ENCODE measurements around the gene PHF24. TPM values are rescaled to one million over a fixed set of nuclear protein-coding genes. Genes with fewer than 3 reads are reported as not detected.
A peak's percentile ranks its signal among the peaks of the same experiment; 100 is the strongest.
"Not testable (repeated sequence)": the region's sequence is repeated elsewhere in the genome, so short reads cannot be mapped to it uniquely, and the experiment has no call there.

Gene PHF24
- total RNA-seq, 1 donor from 2014 or later: not detected

DNA sequence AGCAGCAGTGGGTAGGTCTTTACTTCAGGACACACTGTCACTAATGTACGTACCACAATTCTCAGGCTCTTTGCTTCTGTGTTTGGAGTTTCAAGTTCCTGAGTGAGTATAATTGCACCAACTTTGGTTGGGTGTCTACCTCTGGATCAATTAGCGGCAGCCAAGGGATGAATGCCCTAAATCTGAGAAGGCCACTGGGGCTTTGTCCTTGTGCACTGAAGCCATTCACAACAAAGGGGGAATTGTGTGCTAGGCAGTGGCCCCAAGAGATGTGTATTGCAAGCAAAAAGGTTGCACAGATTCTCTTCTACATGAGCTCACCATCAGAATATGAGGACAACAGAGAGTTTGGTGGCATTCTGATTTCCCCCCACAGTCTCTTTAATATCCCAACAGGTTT is 3.9 kb upstream of the PHF24 start:
- Histone ChIP-seq H3K36me3 (no peaks in the 10 kb centered on the region), H3K4me3 (no peak overlapping the region), H3K27me3 (no peaks in the 10 kb centered on the region), H3K27ac (no peak overlapping the region), H3K4me1 (peaks cover 4 to 6% of the 10 kb centered on the region in 2 donors), H3K9me3 (no peaks in the 10 kb centered on the region)
- DNase-seq (ENCODE audit: low spot score in 2 of 2): no peak
- intact Hi-C loops (cut with DNase I): no loop called here
- TF ChIP-seq, protein P1, sequence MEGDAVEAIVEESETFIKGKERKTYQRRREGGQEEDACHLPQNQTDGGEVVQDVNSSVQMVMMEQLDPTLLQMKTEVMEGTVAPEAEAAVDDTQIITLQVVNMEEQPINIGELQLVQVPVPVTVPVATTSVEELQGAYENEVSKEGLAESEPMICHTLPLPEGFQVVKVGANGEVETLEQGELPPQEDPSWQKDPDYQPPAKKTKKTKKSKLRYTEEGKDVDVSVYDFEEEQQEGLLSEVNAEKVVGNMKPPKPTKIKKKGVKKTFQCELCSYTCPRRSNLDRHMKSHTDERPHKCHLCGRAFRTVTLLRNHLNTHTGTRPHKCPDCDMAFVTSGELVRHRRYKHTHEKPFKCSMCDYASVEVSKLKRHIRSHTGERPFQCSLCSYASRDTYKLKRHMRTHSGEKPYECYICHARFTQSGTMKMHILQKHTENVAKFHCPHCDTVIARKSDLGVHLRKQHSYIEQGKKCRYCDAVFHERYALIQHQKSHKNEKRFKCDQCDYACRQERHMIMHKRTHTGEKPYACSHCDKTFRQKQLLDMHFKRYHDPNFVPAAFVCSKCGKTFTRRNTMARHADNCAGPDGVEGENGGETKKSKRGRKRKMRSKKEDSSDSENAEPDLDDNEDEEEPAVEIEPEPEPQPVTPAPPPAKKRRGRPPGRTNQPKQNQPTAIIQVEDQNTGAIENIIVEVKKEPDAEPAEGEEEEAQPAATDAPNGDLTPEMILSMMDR (IDR thresholded peaks at IDR 0.05): no peak

DNA sequence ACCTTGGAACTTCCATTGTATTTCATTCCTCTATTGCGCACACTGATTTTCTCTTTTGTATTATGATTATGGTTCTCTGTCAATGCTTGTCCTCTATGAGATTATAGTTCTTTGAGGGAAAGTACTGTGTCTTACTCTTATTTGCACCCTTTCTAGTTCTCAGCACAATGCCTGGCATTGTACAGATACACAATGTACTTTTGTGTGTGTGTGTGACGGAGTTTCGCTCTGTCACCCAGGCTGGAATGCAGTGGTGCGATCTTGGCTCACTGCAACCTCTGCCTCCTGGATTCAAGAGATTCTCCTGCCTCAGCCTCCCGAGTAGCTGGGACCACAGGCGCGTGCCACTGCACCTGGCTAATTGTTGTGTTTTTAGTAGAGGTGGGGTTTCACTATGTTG is 2.0 kb upstream of the PHF24 start:
- intact Hi-C loops (cut with DNase I); H3K27me3 ChIP-seq; H3K4me1 ChIP-seq; H3K4me3 ChIP-seq; H3K27ac ChIP-seq; DNase-seq (ENCODE audit: low spot score in 2 of 2); H3K9me3 ChIP-seq; H3K36me3 ChIP-seq: not testable (repeated sequence)

DNA sequence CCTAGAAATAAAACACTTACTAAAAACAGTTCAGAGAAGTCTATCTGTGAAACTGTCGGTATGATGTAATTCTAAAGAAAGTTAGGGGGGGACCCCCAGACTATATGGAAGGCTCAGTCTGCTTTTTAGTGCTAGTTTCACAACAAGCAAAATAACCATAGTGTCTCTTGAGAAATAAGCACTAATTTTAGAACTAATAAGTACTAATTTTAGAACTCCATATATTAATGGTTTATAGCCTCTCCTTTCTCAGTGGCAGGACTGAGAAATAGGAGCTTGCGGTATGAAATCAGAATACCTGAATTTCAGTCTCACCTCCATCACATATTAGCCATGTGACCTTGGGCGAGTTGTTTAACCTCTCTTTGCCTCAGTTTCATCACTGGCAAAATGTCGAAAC is 1.4 kb upstream of the PHF24 start:
- no peaks in the 10 kb centered on the region for H3K27me3 ChIP-seq
- TF ChIP-seq, protein P1 (IDR thresholded peaks at IDR 0.05): no peak
- no peak overlapping the region for H3K4me3 ChIP-seq
- no peaks in the 10 kb centered on the region for H3K36me3 ChIP-seq
- H3K27ac ChIP-seq: no peak overlapping the region
- peaks cover 4 to 6% of the 10 kb centered on the region in 2 donors for H3K4me1 ChIP-seq
- intact Hi-C loops (cut with DNase I): no loop called here
- no peaks in the 10 kb centered on the region for H3K9me3 ChIP-seq
- no peak for DNase-seq (ENCODE audit: low spot score in 2 of 2)

DNA sequence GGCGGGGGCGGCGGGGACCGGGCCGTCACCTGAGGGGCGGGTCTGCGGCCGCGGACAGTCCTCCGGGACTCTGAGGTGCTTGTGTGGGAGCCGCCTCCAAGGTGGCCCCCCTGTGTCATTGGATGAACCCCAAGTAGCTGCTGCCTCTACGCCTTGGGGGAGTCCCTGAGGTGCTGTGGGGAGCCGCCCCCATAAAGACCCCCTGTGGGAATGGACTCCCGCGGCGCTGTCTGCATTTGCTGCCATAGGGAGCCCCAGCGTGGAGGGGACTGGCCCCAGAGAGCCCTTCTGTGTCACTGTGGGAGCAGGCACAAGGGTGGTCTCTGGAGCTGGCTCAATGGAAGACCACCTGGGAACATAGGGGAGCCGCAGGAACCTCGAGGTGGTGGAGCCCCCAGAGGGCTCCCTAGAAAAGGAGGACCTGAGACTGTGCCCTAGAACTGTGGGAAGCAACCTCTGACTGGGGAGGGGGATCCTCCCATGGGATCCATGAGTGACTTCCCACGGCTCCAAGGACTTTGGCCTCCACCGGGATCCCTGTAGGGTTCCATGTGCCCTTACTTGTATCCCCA is 412 bp downstream of the PHF24 start:
- Histone ChIP-seq H3K4me1 (peaks cover 4 to 6% of the 10 kb centered on the region in 2 donors), H3K36me3 (no peaks in the 10 kb centered on the region), H3K27ac (no peak overlapping the region), H3K9me3 (no peaks in the 10 kb centered on the region), H3K4me3 (peak overlapping the region; percentile 55 to 69), H3K27me3 (no peaks in the 10 kb centered on the region)
- no peak for DNase-seq (ENCODE audit: low spot score in 2 of 2)
- intact Hi-C loops (cut with DNase I): no loop called here
- TF ChIP-seq, protein P1 (IDR thresholded peaks at IDR 0.05): no peak

DNA sequence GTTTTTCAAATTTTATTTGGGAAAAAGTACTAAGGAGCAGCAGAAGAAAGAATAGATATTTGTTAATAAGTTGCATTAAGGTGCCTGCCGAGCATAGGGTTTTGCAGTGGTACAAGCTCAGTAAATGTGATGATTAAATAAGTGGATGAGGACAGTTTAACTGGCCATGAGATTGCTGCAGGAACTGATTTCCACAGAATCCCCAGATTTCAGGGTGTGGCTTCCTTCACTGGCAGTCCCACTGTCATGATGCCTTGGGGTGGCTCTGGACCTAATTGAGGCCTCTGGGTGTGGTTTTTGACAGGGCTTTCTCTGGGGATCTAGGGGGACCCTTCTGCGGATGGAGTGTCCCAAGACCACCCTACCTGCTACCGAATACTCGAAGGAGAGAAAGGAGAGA is 1.4 kb downstream of the PHF24 start:
- DNase-seq (ENCODE audit: low spot score in 2 of 2): no peak
- intact Hi-C loops (cut with DNase I): no loop called here
- TF ChIP-seq, protein P1 (IDR thresholded peaks at IDR 0.05): no peak
- H3K4me1 ChIP-seq: peaks cover 4 to 6% of the 10 kb centered on the region in 2 donors
- H3K36me3 ChIP-seq: no peaks in the 10 kb centered on the region
- H3K27ac ChIP-seq: no peak overlapping the region
- H3K9me3 ChIP-seq: no peaks in the 10 kb centered on the region
- H3K27me3 ChIP-seq: no peaks in the 10 kb centered on the region
- H3K4me3 ChIP-seq: no peak overlapping the region

DNA sequence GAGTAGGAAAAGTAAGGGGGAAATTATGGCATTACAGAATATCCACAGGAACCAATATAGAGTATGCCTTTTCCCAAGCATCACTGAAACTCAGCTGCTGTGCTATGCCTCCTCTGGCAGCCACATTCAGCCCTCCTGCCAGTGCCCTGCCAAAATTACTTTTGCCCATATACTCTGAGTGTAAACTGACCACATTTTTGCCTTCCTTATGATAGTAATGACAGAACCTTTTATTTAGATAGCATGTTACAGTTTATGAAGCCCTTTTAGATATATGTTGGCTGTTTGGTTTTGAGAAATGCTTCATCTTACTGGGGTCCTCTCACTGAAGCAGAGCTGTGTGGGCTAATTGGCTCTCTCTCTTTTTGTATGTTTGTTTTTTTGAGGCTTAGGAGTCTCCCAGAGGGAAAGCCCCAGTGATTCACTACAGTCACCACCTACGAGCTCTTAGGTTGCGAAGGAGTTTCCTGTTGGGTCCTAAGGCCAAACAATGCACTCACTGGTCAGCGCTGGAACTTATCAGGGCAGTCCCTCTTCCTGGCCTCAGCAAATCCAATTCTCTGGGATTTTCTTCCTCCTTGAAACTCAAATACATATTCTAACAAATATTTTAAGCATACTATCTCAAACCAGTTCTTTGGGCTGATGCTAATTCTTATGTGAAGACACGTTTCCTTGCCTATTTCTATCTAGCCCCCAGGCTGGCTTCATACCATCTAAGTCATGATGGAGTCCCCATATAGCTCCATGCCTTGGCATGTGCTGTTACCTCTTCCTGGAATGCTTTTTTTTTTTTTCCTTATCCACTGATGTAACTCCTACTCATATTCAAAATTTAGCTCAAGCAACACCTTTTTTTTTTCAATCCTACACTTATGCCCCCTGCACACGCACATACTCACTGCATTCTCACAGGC is 3.7 kb downstream of the PHF24 start:
- no peaks in the 10 kb centered on the region for H3K9me3 ChIP-seq
- TF ChIP-seq, protein P1 (IDR thresholded peaks at IDR 0.05): no peak
- peaks cover 4 to 6% of the 10 kb centered on the region in 2 donors for H3K4me1 ChIP-seq
- H3K36me3 ChIP-seq: no peaks in the 10 kb centered on the region
- H3K27ac ChIP-seq: no peak overlapping the region
- DNase-seq (ENCODE audit: low spot score in 2 of 2): no peak
- H3K4me3 ChIP-seq: no peak overlapping the region
- intact Hi-C loops (cut with DNase I): no loop called here
- no peaks in the 10 kb centered on the region for H3K27me3 ChIP-seq

Data from ascending aorta (tissue), 2 donors.